NCI-H146 treated with DMSO at 0.1 percent for 48 hours (cell line): ENCODE data around the gene FUT3.
"Not testable (repeated sequence)": the region's sequence is repeated elsewhere in the genome, so short reads cannot be mapped to it uniquely, and the experiment has no call there.

Experiments
- DNase-seq: peaks from one replicate; lab custom pipeline; 2025; ENCODE audit not compliant: unreplicated experiment; lab: John Stamatoyannopoulos, UW

The FUT3 gene

GRCh38 chr19:5882421-5882968, 31.2 kb upstream of the FUT3 start:
- DNase-seq, result no peak

- DNase-seq, result peak; percentile 77
Observed at GRCh38 chr19:5881543-5882299, 30.5 kb upstream of the FUT3 start.

GRCh38 chr19:5880604-5881078, 29.4 kb upstream of the FUT3 start:
- no peak for DNase-seq

- no peak for DNase-seq
Observed at GRCh38 chr19:5880196-5880595, 28.9 kb upstream of the FUT3 start.

- no peak for DNase-seq
Observed at GRCh38 chr19:5877882-5878281, 26.6 kb upstream of the FUT3 start.

GRCh38 chr19:5877427-5877826, 26.2 kb upstream of the FUT3 start:
- no peak for DNase-seq

GRCh38 chr19:5874496-5874895, 23.2 kb upstream of the FUT3 start:
- DNase-seq, result not testable (repeated sequence)

- DNase-seq, result no peak
Observed at GRCh38 chr19:5873617-5874199, 22.5 kb upstream of the FUT3 start.

- no peak for DNase-seq
Observed at GRCh38 chr19:5870986-5871394, 19.7 kb upstream of the FUT3 start.

- no peak for DNase-seq
Observed at GRCh38 chr19:5867201-5868136, 16.2 kb upstream of the FUT3 start.

- DNase-seq, result no peak
Observed at GRCh38 chr19:5865772-5866171, 14.5 kb upstream of the FUT3 start.

GRCh38 chr19:5864725-5865486, 13.7 kb upstream of the FUT3 start:
- no peak for DNase-seq

GRCh38 chr19:5864013-5864720, 12.9 kb upstream of the FUT3 start:
- no peak for DNase-seq

- no peak for DNase-seq
Observed at GRCh38 chr19:5863030-5863665, 11.9 kb upstream of the FUT3 start.

- no peak for DNase-seq
Observed at GRCh38 chr19:5857203-5858081, 6.2 kb upstream of the FUT3 start.

GRCh38 chr19:5855151-5855550, 3.9 kb upstream of the FUT3 start:
- DNase-seq, result not testable (repeated sequence)

- not testable (repeated sequence) for DNase-seq
Observed at GRCh38 chr19:5854121-5854520, 2.9 kb upstream of the FUT3 start.

GRCh38 chr19:5850743-5851293, 431 bp downstream of the FUT3 start:
- DNase-seq, result no peak
